Measurements from ENCODE around the gene LRRC59.

Gene LRRC59

DNA sequence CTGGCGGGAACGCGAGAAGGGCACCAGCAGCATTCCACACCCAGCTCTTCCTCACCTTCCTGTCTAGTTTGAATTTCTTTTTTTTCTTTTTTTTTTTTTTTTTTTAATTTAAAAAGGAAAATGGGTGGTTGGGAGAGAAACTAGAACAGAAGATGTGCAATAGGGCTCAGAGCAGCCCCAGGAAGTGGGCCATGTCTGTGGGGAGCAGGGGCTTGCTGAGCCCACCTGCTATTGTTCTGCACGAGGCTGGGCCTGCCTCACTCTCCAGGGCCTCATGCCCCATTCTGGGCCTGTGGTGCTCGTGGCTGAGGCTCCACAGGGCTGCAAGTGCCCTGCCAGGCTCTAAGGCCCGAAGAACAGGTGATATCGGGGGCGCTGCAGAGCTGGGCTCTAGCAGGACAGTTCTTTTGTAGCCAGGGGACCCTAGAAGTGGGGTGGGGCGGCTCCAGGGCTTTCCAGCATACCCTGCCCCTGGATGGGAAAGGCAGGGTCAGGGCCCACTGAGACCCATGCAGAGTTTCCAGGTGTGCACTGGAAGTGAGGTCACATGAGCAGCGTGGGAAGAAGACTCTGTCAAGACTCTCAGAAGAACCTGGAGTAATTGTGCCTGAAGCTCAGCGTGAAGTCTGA is 36.7 kb downstream of the LRRC59 start:
- peak in 1 of 2 experiments; percentile 18 for DNase-seq

DNA sequence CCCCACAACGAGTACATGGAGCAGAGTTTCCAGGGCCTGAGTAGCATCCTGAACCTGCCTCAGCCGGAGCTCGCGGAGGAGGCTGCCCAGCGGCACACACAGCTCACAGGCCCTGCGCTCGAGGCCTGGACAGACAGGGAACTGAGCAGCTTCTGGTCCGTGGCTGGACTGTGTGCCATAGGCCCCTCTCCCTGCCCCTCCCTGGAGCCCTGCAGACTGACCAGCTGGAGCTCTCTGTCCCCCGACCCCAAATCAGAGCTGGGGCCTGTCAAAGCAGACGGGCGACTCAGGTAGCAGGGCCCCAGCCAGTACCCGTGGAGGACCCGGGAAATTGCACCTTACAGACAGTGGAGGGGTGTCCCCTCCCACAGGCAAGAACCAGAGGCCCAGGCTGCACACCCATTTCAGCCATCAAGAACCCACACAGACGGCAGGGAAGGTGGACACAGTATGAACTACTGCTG is 37.3 kb downstream of the LRRC59 start:
- DNase-seq: no peak

DNA sequence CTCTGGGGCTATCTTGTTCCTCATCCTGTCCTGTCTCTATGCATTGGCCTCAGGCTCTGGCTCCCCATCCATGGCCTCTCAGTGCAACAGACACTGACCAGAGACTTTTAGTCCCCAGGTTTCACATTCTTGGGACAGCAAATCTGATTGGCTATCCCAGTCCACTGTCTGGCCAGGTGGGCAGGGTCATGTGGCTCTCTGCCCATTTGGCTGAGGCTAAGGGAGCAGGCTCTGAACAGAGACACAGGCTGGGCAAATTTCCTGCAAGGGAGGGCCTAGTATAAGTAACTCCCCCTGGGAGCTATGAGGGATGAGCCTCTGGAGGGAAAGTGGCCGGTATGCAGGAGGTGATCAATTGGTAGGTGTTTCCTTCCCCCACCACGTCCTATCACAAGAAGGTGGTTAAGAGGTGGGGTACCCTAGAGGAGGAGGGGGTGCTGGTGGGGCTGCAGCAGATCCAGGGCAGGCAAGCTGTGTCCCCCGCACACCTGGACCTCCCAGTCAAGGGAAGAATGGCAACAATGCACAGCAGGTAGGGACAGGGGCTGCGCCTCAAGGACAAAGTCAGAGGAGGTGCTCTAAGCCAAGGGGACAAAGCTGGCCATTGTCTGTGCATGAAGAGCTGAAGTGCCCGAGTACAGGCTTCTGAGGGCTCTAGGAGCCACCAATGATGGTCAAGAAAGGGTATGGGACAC is 38.2 kb downstream of the LRRC59 start:
- DNase-seq: no peak

DNA sequence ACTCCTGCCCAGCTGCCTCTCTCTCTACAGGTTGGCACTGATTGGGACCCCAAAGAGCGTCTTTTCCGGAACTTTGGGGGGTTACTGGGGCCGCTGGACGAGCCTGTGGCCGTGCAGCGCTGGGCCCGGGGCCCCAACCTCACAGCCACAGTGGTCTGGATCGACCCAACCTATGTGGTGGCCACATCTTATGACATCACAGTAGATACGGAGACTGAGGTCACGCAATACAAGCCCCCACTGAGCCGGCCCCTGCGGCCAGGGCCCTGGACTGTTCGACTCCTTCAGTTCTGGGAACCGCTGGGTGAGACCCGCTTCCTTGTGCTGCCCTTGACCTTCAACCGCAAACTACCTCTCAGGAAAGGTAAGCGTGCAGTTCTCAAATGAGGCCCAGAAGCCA is 39.1 kb downstream of the LRRC59 start:
- no peak for DNase-seq

DNA sequence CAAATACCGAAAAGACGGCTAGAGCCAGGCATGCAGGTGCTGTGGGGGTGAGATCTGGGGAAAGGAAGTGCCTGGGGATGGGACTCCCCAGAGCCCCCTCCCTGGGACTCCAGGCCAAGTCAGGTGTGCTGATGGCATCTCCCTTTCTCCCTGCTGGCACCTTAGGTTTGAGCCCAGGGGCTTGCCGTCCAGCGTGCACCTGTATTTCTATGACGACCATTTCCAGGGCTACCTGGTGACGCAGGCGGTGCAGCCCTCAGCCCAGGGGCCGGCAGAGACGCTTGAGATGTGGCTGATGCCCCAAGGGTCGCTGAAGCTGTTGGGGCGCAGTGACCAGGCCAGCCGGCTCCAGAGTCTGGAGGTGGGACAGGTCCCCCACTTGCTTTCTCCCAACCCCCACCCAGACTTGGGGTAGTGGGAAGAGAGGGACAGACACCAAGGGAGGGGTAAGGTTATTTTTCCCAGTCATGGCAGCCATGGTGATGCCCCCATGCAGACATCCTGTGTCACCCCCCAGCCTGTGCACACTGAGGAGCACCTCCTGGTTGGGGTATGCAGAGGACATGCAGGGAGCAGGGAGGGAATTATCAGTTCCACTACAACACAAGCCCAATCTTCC is 40.3 kb downstream of the LRRC59 start:
- DNase-seq: no peak

DNA sequence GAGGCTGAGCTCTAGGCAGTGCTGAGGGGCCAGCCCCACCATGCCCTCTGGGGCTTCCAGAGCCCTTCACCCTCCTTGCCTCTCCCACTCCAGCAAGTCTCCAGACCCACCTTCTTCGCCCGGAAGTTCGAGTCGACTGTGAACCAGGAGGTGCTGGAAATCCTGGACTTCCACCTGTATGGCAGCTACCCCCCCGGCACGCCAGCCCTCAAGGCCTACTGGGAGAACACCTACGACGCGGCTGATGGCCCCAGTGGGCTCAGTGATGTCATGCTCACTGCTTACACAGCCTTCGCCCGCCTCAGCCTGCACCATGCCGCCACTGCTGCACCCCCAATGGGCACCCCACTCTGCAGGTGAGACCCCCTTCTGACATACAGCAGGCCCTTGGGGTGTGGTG is 40.9 kb downstream of the LRRC59 start:
- DNase-seq: no peak

DNA sequence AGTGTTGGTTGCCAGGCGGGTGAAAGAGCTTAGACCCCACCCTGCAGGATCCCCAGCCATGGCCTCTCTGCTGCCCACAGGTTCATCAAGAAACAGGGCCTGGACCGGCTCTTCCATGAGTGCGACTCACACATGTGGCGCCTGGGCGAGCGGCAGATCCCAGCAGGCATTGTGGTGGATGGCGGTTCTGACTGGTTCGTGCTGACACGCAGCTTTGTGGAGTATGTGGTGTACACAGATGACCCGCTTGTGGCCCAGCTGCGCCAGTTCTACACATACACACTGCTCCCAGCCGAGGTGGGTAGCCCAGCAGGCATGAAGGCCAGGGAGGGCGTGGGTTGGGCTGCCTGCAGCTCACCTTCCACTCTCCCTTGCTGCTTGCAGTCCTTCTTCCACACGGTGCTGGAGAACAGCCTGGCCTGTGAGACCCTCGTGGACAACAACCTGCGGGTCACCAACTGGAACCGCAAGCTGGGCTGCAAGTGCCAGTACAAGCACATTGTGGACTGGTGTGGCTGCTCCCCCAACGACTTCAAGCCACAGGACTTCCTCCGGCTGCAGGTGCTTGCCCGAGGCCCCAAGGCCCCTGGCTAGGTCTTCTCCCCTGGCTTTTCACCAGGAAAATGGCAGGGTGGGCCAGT is 41.5 kb downstream of the LRRC59 start:
- DNase-seq: no peak

DNA sequence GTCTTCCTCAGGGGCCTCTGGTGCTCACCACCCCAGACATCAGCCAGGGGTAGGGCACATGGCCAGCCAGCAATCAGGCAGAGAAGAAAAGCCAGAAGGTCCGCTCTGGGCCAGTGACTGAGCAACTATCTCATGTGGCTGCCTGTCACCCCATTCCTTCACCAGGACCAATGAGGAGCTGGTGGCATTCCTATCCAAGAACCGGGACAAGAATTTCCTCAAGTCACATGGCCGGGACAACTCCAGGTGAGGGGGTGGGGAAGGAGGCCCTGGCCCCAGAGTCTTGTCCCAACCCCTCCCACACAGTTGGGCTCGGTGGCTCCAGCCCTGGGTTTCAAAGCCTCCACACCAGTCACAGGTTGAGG is 42.0 kb downstream of the LRRC59 start:
- DNase-seq: no peak

DNA sequence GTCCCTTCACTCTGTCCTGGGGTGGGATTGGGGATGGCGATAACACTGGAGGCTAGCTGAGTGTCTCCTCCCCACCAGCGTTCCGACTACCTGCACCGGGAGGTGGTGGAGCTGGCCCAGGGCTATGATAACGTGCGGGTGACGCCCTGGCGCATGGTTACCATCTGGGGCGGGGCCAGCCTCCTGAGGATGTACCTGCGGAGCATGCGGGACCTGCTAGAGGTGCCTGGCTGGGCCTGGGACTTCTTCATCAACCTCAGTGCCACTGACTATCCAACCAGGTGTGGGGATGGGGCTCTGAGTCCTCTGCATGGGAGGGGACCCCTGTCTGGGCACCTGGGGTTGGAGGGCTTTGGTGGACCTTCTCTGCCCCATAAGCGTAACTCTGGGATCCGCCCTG is 42.5 kb downstream of the LRRC59 start:
- DNase-seq: no peak

DNA sequence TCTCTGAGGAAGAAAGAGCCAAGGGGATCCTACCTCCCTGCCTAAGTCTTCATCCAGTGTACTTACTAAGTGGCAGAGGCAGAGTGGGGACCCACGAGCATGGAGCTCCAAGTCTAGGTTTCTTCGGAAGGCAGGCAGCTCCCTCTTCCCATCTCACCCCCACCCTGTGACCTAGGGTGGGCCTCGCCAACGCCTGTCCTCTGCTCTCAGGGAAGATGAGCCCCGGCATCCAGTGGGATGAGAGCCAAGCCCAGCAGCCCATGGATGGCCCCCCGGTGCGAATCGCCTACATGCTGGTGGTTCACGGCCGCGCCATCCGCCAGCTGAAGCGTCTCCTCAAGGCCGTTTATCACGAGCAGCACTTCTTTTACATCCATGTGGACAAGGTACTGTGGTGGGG is 43.1 kb downstream of the LRRC59 start:
- no peak for DNase-seq

DNA sequence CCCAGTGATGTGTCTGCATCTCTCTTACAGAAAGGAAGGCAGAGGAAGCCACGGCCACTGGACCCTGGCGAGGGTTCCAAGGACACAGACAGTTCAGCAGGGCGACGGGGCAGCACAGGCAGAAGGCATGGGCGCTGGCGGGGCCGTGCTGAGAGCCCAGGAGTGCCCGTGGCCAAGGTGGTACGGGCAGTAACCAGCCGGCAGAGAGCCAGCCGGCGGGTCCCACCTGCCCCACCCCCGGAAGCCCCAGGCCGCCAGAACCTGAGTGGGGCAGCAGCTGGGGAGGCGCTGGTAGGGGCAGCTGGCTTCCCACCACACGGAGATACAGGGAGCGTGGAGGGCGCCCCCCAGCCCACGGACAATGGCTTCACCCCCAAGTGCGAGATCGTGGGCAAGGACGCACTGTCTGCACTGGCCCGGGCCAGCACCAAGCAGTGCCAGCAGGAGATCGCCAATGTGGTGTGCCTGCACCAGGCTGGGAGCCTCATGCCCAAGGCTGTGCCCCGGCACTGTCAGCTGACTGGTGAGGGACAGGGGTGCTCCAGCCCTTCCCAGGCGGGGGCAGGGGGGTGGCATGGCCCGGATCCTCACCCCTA is 43.6 kb downstream of the LRRC59 start:
- no peak for DNase-seq

DNA sequence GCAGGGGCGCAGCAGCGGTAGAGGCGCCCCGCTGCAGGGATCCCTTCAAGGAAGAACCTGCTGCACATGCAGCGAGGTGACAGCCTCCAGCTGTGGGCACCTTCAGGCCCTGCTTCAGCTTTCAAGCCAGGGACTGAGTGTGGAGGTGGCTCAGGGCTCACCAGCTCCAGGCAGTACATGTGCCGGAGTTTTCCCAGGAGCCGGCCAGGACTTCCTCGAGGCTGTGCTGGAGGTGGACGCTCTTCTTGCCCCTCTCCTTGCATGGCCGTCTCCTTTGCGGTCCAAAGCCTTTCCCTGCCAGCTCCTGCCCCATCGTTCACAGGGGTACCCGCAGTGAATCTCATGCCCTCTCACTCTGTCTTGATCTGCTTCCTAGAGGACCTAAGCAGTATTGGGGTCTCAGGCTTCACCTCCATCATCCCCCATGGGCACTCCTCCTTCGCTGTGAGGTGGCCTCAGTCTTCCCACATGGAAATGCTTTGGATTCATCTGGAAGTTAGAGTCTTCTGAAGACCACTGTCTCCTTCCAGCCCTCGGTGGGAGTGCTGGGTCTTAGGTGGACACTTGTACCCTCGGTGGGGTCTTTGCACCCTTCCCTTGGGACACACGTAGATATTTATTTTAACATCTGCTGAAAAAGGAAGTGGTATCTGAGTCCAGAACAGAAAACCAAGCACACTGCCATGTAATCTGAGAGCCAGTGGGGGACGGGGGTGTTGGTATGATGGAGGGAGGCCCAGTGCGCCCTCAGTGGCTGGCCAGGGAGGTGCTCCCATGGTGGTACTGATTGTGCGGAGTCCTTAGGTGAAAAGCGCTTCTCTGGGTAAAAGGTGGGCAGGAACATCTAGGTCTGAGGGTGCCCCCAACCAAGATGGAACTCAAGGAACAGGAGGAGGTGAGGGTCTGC is 44.4 kb downstream of the LRRC59 start:
- no peak for DNase-seq

DNA sequence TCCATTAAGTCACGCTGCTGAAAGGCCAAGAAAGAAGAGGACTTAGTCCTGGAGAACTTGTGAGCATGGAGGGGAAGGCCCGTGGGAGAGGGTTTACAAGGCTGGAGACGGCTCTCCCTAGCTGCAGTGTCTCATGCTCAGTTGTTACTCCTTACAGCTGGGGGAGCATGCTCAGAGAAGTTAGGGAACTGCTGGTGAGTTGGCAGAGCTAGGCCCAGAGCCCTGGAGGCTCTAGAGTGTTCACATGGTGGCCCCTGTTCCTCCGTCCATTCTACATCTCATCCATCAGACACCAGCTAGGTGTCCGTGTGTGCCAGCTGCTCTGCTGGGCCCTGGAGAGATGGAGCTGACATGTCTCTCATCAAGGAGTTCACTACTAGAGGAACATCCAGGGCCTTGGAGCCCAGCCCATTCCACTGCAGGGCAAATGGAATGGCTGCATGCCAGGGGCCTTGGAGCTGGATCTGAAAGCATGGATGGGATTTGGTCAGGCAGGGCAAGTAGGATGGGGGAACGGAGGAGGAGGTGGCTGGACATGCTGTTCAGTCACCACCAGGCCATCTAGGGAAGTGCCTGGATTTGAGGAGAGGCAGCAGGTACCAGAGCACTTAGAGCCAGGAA is 45.1 kb downstream of the LRRC59 start:
- DNase-seq: no peak

DNA sequence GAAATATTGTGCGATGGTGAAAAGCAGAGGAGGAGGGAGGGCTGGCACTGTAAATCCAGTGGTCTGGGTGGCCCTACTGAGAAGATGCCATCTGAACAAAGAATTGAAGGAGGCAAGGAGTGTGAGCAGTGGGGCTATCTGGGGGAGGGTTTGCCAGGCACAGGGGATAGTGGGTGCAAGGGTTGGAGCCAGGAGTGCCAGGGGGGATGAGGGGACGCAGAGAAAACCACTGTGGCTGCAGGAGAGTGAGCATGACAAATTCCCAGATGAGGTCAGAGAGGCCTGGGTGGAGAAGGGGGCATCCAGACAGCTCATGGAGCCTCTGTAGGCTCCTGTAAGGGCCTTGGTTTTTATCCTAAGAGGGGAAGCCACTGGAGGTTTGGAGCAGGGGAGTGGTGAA is 46.6 kb downstream of the LRRC59 start:
- no peak for DNase-seq

DNA sequence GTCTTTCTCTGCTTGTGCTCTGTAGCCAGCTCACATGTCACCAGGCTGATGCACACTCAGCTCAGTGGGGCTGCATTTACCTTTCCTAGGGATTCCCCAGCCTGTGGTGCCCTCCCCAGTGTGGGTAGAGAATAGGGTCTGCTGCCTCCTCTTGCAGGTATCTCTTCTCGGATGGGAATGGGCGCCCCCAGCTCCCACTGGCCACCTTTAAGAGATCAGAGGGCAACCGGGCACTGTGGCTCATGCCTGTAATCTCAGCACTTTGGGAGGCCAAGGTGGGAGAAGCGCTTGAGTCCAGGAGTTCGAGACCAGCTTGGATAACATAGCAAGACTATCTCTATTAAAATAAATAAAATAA is 48.1 kb downstream of the LRRC59 start:
- DNase-seq: peak in 1 of 2 experiments; percentile 12

DNA sequence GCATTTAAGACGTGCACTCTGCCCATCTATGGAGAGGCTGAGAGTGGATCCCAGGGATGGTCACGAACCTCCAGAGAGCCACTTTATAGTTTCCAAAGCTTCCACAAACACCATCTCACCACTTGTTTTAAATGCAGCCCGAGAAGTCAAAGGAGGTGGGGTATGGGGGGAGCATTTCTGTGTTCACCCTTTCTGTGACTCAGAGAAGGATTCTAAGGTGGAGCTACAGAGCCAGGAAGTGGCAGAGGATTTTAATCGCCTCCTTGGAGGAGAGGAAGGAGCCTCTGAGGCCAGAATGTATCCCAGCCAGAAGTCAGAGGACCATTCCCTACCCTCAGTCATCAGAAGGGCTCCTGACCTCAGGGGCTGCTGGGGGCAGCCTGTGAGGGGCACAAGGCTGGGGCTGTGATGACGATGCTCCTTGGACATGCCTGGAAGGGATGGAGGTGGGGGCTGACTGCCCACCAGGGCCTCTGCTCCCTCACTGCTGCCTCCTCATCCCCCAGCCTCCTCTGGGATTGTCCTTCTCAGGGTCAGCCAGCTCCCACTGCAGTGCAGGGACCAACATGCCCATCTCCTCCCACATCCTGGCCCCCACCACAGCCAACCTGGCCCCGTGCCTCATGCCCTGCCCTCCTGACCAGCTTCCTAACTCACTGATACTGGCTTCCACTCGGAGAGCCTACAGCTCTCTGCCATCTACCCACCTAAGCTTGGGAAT is 48.6 kb downstream of the LRRC59 start:
- DNase-seq: peak in 1 of 2 experiments; percentile 17

DNA sequence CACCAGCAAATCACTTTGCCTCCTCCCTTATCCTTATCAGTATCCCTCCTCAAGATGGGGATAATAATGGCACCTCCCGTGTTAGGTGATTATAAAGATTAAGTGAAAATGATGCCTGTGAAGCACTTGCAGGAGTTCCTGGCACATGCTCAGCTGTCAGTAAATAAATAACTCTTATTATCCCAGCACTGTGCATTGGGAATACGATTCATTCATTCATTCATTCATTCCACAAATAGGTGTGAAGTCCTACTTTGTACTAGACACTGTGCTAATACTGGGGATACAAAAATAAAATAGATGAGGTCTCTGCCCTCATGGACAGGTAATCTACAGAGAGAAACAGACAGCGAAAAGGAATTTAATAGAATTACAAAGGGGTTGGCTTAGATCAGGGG is 49.4 kb downstream of the LRRC59 start:
- DNase-seq: no peak

DNA sequence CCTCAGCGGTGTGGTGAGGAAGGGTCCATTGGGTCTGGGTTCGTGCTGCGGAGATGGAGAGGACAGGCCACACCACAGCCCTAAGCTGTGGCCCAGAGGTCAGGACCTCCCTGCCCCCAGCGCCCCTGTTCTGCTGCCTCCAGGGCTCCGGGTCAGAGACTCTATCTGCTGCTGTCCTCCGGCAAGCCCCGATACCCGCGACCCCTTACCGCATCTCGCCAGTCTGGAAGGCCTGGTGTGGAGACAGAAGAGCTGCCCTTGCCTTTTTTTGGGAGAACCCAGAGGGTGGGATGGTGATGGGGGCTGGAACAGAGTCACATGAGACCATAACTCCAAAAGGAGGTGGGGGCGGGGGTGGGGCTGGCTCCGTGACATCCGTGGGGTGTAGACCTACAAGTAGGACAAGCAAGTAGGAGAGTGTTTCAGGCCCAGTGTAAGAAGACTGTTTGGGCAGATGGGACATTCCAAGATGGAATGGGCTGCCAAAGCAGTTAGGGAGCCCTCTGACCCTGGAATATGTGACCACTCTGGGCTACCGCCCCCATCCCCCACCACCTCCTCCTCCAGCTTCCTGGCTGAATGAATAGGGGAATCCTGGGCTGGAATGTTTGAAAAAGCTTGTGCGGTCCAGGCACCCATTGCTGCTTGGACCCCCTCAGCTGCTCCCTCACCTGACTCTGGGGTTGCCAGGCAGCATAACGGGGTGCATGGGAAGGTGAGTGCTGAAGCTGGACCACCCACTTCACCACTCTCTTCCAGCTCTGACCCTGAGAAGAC is 50.0 kb downstream of the LRRC59 start:
- DNase-seq: peak in 1 of 2 experiments; percentile 25

DNA sequence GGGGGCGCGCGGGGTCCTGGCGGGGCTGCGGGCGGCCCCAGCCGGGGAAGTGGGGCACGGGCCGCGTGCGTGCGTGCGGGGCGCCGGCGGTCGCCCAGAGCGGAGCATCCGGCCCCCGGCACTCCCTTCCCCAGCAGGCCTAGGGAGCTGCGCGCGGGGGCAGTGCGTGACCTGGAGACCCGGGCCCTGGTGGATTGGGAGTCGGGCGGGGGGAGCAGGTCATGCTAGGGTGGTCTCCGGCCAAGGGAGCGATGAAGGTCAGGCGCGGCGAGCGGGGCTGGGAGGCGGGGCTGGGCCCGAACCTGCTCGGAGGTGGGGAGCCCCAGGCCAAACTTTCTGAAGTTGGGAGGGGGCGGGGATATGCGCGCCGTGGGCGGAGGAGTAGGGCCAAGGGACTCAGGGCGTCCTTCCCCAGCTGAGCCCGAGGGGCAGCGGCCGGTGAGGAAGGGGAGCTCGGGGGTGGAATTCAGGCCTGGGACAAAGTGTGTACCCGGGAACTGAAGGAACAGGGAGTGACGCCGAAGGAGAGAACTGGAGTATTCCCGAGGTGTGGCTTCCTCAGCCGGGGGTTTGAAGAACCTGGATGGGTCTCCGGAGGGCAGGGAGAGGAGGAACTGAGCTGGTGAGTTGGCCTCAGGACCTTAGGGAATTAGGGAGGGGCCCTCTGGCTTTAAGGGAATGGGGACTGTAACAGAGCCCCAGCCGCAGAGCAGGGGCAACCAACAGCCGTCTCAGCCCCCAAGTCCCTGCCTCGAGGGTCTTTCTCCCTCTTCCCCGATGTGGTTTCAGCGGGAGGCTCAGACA is 50.8 kb downstream of the LRRC59 start:
- DNase-seq: peak; percentile 72 to 73
